K562 (cell line): Measurements from ENCODE around the gene IMMP2L. TPM values are rescaled to one million over a fixed set of nuclear protein-coding genes. Genes with fewer than 3 reads are reported as not detected.

Experiments used
- ATAC-seq: fragments of 200-7000 bp; cut with Tn5 transposase; 3 replicates; pipeline ENCODE4 v1.9.1; 2020; ENCODE audit warnings: moderate library complexity
- BruUV-seq: library from RNA; stranded (reverse); fragments of 400-500 nt; replicated peaks from 2 replicates; lab custom pipeline; 2021; lab: Mats Ljungman, UMichigan
- CTCF ChIA-PET: fragments of 300-600 bp; formaldehyde crosslinking; extraction: SDS; loops from one replicate; lab custom pipeline; 2021; ENCODE audit warnings: low intra/inter-chr PET ratio; lab: Yijun Ruan, JAX
- POLR2A ChIA-PET: fragments of 300-600, 350-650 bp; sonication (Branson Sonifier 250); formaldehyde crosslinking; extraction: SDS; loops from one replicate; lab custom pipeline; 2021; ENCODE audit warnings: antibody characterized with exemption, inconsistent platforms; lab: Yijun Ruan, JAX
- DNase-seq, 4 experiments: peaks; one replicate each; pipeline versions ENCODE4 v3.0.0 to v3.0.0-alpha.2; 2011 to 2018; ENCODE audit warnings: low spot score in 3 of 4, mixed read lengths in 3 of 4; ENCODE audit errors: extremely low read depth in 1 of 4
- FAIRE-seq: peaks from 2 replicates; lab custom pipeline; 2011; peaks lifted over from hg19 to GRCh38; lab: Jason Lieb, UNC
- H2AFZ ChIP-seq: 2 replicates; pipeline ENCODE4 v1.6.0; 2011; ENCODE audit warnings: low read depth, low read length, control low read depth, inconsistent platforms
- H3K27ac ChIP-seq: fragments of 200-600 bp; 3 replicates; pipeline ENCODE4 v1.8.0; 2011; ENCODE audit warnings: low read depth, mild to moderate bottlenecking, control low read depth, inconsistent platforms, low read length, moderate library complexity, mixed read lengths; ENCODE audit errors: extremely low read depth
- H3K27me3 ChIP-seq, 2 experiments: fragments of 300-600 bp in 1 of 2; 2 replicates in 1 of 2; 3 replicates in 1 of 2; pipeline versions ENCODE4 v1.6.0 to v1.8.0; 2011; ENCODE audit warnings: inconsistent platforms in 2 of 2, low read length in 2 of 2, mild to moderate bottlenecking in 1 of 2, mixed read lengths in 1 of 2, moderate library complexity in 1 of 2; ENCODE audit not compliant: control insufficient read depth in 2 of 2, insufficient read depth in 2 of 2
- H3K36me3 ChIP-seq: fragments of 300-600 bp; 3 replicates; pipeline ENCODE4 v1.8.0; 2011; ENCODE audit warnings: mild to moderate bottlenecking, low read length, inconsistent platforms; ENCODE audit not compliant: control insufficient read depth, insufficient read depth
- H3K4me1 ChIP-seq, 2 experiments: fragments of 200-600 bp in 1 of 2; replicated peaks in 1 of 2; 2 replicates in 1 of 2; 3 replicates in 1 of 2; pipeline versions ENCODE4 v1.5.1 to v1.8.0; 2011; ENCODE audit warnings: inconsistent platforms in 2 of 2, low read length in 2 of 2, mild to moderate bottlenecking in 1 of 2, mixed read lengths in 1 of 2, moderate library complexity in 1 of 2; ENCODE audit not compliant: control insufficient read depth in 2 of 2, insufficient read depth in 2 of 2
- H3K4me2 ChIP-seq: 2 replicates; pipeline ENCODE4 v1.6.1; 2011; ENCODE audit warnings: low read length, control low read depth, inconsistent platforms, mixed read lengths; ENCODE audit not compliant: insufficient read depth
- H3K4me3 ChIP-seq: fragments of 200-600 bp; sonication (generic), shearing (Covaris generic); 2 replicates; pipeline ENCODE4 v1.5.1; 2016; ENCODE audit warnings: control low read depth, inconsistent platforms
- H3K79me2 ChIP-seq: fragments of 200-600 bp; 3 replicates; pipeline ENCODE4 v1.8.0; 2011; ENCODE audit warnings: low read length, inconsistent platforms; ENCODE audit not compliant: control insufficient read depth, insufficient read depth
- H3K9ac ChIP-seq, 2 experiments: 2 replicates each; pipeline versions ENCODE4 v1.6.0 to v1.6.1; 2011; ENCODE audit warnings: low read depth in 2 of 2, low read length in 2 of 2, control low read depth in 1 of 2, inconsistent platforms in 1 of 2, mild to moderate bottlenecking in 1 of 2, mixed read lengths in 1 of 2; ENCODE audit not compliant: insufficient read depth in 1 of 2
- H3K9me1 ChIP-seq: one replicate; pipeline ENCODE4 v1.6.0; 2011; ENCODE audit warnings: inconsistent platforms, mild to moderate bottlenecking, low read length, moderate library complexity; ENCODE audit not compliant: control insufficient read depth, insufficient read depth
- H3K9me3 ChIP-seq: replicated peaks from 2 replicates; pipeline ENCODE4 v1.5.1; 2011; ENCODE audit warnings: low read depth, low read length, inconsistent platforms; ENCODE audit not compliant: control insufficient read depth, insufficient read depth
- H4K20me1 ChIP-seq: replicated peaks from 2 replicates; pipeline ENCODE4 v1.6.1; 2011; ENCODE audit warnings: low read length, inconsistent platforms, mixed read lengths; ENCODE audit not compliant: control insufficient read depth, insufficient read depth
- CBFB ChIP-seq: sonication (generic); formaldehyde crosslinking; IDR thresholded peaks from 2 replicates; pipeline ENCODE4 v1.4.0; 2020; ENCODE audit warnings: mild to moderate bottlenecking, missing genetic modification reagents
- FOXJ3 ChIP-seq: sonication (generic); formaldehyde crosslinking; IDR thresholded peaks from 2 replicates; pipeline ENCODE4 v1.4.0; 2020; ENCODE audit warnings: mild to moderate bottlenecking, missing genetic modification reagents
- KHSRP ChIP-seq: fragments of 450-650 bp; IDR thresholded peaks from 2 replicates; pipeline ENCODE4 v1.6.1; 2017
- LCOR ChIP-seq: sonication (generic); formaldehyde crosslinking; IDR thresholded peaks from 2 replicates; pipeline ENCODE4 v1.8.0; 2022; ENCODE audit warnings: mild to moderate bottlenecking, missing genetic modification reagents
- MCM3 ChIP-seq: fragments of 450-650 bp; IDR thresholded peaks from 2 replicates; pipeline ENCODE4 v1.6.1; 2016
- MYBL2 ChIP-seq, 2 experiments: fragments of 450-650 bp in 1 of 2; sonication (generic) in 1 of 2; formaldehyde crosslinking in 1 of 2; IDR thresholded peaks; 2 replicates each; pipeline versions ENCODE4 v1.6.1 to v1.8.1; 2017 to 2022; ENCODE audit warnings: borderline replicate concordance in 1 of 2, inconsistent platforms in 1 of 2, low read depth in 1 of 2, mild to moderate bottlenecking in 1 of 2, missing genetic modification reagents in 1 of 2, moderate library complexity in 1 of 2
- RBM17 ChIP-seq: fragments of 200-400 bp; formaldehyde crosslinking; IDR thresholded peaks from 2 replicates; pipeline ENCODE4 v1.6.1; 2017; ENCODE audit warnings: low read depth, mild to moderate bottlenecking, low read length, borderline replicate concordance
- SMARCC2 ChIP-seq: fragments of 450-650 bp; IDR thresholded peaks from 2 replicates; pipeline ENCODE4 v1.6.1; 2017; ENCODE audit warnings: antibody characterized with exemption, moderate library complexity, mild to moderate bottlenecking, low read depth
- ZFX ChIP-seq: sonication (generic); formaldehyde crosslinking; IDR thresholded peaks from 2 replicates; pipeline ENCODE4 v1.8.0; 2022; ENCODE audit warnings: mild to moderate bottlenecking, missing genetic modification reagents, moderate library complexity
- ZNF324 ChIP-seq: fragments of 250-450 bp; sonication (Bioruptor Pico); IDR thresholded peaks from 2 replicates; pipeline ENCODE4 v1.4.0; 2020; ENCODE audit warnings: mild to moderate bottlenecking
- ZNF584 ChIP-seq: fragments of 200-800 bp; sonication (Bioruptor generic); IDR thresholded peaks from 2 replicates; pipeline ENCODE4 v1.6.1; 2016; ENCODE audit warnings: low read depth, mild to moderate bottlenecking, missing genetic modification characterization, missing compliant biosample characterization
- ZNF76 ChIP-seq: fragments of 250-450 bp; sonication (Bioruptor Pico); IDR thresholded peaks from 2 replicates; pipeline ENCODE4 v1.4.0; 2020; ENCODE audit warnings: mild to moderate bottlenecking, moderate library complexity, borderline replicate concordance
- WGBS: fragments of 100-300 bp; shearing (Covaris generic); methylation state at CpG from one replicate; pipeline ENCODE4 v1.1.6; 2016; ENCODE audit warnings: low coverage, mixed read lengths; ENCODE audit not compliant: insufficient coverage; ENCODE audit errors: missing lambda C conversion rate; 5-methylcytosine and 5-hydroxymethylcytosine counted together
- in situ Hi-C: fragments of 300-500 bp; cut with MboI; formaldehyde crosslinking; loops from 4 replicates; pipeline ENCODE4 v1.15.0; 2018; ENCODE audit warnings: inconsistent platforms, mixed read lengths
- intact Hi-C: fragments of 100-400 bp; cut with micrococcal nuclease; formaldehyde crosslinking; loops from 2 replicates; pipeline ENCODE4 v1.14.2; 2022
- polyA plus RNA-seq, 8 experiments: library from polyadenylated mRNA; depleted of rRNA in 4 of 8; stranded (reverse) in 5 of 8; unstranded in 3 of 8; fragments of >200 nt; fragmentation: Nextera tagmentation in 2 of 8; fragmentation: Illumina TruSeq in 1 of 8; extraction: Ambion mirVana in 2 of 8; extraction: Trizol in 1 of 8; gene quantifications; 2 replicates each; pipeline versions ENCODE4 v1.2.1 to v1.2.3, GENCODE V29; 2011 to 2014; ENCODE audit warnings: inconsistent platforms in 1 of 8, missing spikeins in 1 of 8
- total RNA-seq, 7 experiments: library from RNA; depleted of rRNA in 6 of 7; stranded (reverse); fragments of >200 nt in 6 of 7; fragmentation: Illumina TruSeq in 2 of 7; extraction: Trizol in 2 of 7; gene quantifications; 2 replicates each; pipeline versions ENCODE4 v1.2.1 to v1.2.3, GENCODE V29; 2011 to 2021; ENCODE audit warnings: low replicate concordance in 1 of 7
- TF ChIP-seq, protein P1 (sequence below): IDR thresholded peaks from 2 replicates; pipeline ENCODE4 v1.6.1; 2016; ENCODE audit warnings: missing genetic modification characterization, missing compliant biosample characterization
- TF ChIP-seq, protein P2 (sequence below): fragments of 450-650 bp; conservative IDR thresholded peaks from 2 replicates; pipeline ENCODE4 v1.6.1; 2016; ENCODE audit warnings: missing genetic modification characterization, low read depth, mild to moderate bottlenecking, control low read depth, missing compliant biosample characterization
- TF ChIP-seq, protein P3 (sequence below): fragments of 450-650 bp; IDR thresholded peaks from 2 replicates; pipeline ENCODE4 v1.6.1; 2017; ENCODE audit warnings: antibody characterized with exemption, mild to moderate bottlenecking

The IMMP2L gene
- total and polyA plus RNA-seq, 9 of the 15 experiments (the other 6 are each of a cell fraction or from before 2014, with no cell fraction given) = 29.7 to 116 (median 53.0) TPM

DNA sequence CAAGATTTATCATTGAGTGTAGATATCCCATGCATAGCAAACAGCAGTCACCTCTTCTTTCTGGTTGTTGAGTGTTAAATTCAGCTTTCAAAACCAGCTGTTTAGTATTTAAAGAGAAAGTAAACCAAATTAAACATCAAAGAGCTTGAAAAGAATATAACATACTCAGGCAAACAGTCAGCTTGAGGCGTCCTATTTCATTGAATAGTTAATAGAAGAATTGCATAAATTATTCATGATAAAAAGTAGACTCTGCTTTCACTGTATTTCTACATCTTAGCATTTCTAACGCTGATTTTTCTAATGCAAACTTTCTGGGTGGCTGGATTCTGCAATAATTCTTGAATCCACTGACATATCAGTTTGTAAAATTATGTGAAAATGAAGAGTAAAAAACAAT is 935.9 kb downstream of the IMMP2L start (continued):
- TF ChIP-seq, protein P1, sequence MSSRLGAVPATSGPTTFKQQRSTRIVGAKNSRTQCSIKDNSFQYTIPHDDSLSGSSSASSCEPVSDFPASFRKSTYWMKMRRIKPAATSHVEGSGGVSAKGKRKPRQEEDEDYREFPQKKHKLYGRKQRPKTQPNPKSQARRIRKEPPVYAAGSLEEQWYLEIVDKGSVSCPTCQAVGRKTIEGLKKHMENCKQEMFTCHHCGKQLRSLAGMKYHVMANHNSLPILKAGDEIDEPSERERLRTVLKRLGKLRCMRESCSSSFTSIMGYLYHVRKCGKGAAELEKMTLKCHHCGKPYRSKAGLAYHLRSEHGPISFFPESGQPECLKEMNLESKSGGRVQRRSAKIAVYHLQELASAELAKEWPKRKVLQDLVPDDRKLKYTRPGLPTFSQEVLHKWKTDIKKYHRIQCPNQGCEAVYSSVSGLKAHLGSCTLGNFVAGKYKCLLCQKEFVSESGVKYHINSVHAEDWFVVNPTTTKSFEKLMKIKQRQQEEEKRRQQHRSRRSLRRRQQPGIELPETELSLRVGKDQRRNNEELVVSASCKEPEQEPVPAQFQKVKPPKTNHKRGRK (tag) = no peak
- no peak for TF ChIP-seq CBFB (CRISPR knock-in tag)
- TF ChIP-seq MCM3 = no peak
- TF ChIP-seq, protein P2, sequence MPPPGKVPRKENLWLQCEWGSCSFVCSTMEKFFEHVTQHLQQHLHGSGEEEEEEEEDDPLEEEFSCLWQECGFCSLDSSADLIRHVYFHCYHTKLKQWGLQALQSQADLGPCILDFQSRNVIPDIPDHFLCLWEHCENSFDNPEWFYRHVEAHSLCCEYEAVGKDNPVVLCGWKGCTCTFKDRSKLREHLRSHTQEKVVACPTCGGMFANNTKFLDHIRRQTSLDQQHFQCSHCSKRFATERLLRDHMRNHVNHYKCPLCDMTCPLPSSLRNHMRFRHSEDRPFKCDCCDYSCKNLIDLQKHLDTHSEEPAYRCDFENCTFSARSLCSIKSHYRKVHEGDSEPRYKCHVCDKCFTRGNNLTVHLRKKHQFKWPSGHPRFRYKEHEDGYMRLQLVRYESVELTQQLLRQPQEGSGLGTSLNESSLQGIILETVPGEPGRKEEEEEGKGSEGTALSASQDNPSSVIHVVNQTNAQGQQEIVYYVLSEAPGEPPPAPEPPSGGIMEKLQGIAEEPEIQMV (tag) = no peak
- no peak for TF ChIP-seq ZFX (CRISPR knock-in tag)

DNA sequence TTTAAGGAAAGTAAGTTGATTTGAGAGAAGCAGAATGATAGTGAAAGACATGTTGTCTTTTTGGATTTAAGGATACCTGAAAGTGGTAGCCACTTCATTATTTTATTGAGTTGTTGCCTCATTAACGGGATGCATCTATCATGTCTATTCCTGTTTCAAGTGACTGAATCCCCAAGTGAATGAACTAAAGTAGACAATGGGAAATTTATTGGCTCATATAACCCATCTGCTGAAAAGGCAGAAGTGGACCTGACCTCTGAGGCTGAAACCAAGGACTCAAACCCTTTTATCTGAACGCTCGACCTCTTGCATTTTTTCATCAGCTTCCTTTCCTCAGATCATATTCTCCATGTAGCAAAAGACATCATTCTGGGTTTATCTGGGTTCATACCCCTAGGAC is 937.0 kb downstream of the IMMP2L start:
- intact Hi-C loops = no loop called here
- TF ChIP-seq RBM17 = no peak
- no peak for TF ChIP-seq ZNF76 (CRISPR knock-in tag)
- TF ChIP-seq SMARCC2 = no peak
- TF ChIP-seq FOXJ3 (CRISPR knock-in tag) = no peak
- TF ChIP-seq ZNF584 (CRISPR knock-in tag) = no peak
- TF ChIP-seq, protein P3, sequence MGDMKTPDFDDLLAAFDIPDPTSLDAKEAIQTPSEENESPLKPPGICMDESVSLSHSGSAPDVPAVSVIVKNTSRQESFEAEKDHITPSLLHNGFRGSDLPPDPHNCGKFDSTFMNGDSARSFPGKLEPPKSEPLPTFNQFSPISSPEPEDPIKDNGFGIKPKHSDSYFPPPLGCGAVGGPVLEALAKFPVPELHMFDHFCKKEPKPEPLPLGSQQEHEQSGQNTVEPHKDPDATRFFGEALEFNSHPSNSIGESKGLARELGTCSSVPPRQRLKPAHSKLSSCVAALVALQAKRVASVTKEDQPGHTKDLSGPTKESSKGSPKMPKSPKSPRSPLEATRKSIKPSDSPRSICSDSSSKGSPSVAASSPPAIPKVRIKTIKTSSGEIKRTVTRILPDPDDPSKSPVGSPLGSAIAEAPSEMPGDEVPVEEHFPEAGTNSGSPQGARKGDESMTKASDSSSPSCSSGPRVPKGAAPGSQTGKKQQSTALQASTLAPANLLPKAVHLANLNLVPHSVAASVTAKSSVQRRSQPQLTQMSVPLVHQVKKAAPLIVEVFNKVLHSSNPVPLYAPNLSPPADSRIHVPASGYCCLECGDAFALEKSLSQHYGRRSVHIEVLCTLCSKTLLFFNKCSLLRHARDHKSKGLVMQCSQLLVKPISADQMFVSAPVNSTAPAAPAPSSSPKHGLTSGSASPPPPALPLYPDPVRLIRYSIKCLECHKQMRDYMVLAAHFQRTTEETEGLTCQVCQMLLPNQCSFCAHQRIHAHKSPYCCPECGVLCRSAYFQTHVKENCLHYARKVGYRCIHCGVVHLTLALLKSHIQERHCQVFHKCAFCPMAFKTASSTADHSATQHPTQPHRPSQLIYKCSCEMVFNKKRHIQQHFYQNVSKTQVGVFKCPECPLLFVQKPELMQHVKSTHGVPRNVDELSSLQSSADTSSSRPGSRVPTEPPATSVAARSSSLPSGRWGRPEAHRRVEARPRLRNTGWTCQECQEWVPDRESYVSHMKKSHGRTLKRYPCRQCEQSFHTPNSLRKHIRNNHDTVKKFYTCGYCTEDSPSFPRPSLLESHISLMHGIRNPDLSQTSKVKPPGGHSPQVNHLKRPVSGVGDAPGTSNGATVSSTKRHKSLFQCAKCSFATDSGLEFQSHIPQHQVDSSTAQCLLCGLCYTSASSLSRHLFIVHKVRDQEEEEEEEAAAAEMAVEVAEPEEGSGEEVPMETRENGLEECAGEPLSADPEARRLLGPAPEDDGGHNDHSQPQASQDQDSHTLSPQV = no peak
- TF ChIP-seq LCOR = no peak
- no peak for TF ChIP-seq KHSRP
- no peak for TF ChIP-seq ZNF324 (CRISPR knock-in tag)
- no peak for TF ChIP-seq MYBL2 (IDR thresholded peaks at IDR 0.05; ENCODE audit: low read depth)
- TF ChIP-seq MYBL2 (CRISPR knock-in tag; IDR thresholded peaks at IDR 0.05; ENCODE audit: borderline replicate concordance) = no peak

More for the DNA sequence above, 937.0 kb downstream of the IMMP2L start:
- POLR2A ChIA-PET = interaction anchor here (0.9 kb wide), 1 partner anchor 16 kb away, joined by 4 read pairs; no protein-coding TSS in a partner anchor
- DNase-seq (no peak), FAIRE-seq (no peak), ATAC-seq (no peak)
- no peaks in the 10 kb centered on the region for H3K36me3 ChIP-seq
- 0% methylated on average over 3 of the region's 3 CpGs for WGBS
- no peak overlapping the region for H2AFZ ChIP-seq
- CTCF ChIA-PET = no interaction called here
- H3K4me2 ChIP-seq = no peak overlapping the region
- no peak overlapping the region for H3K27ac ChIP-seq
- in situ Hi-C loops = no loop called here
- H3K4me3 ChIP-seq = no peak overlapping the region
- BruUV-seq = no TSS peak
- H3K27me3 ChIP-seq = 0 out of 5 replicates have a peak, but pooled peaks cover 0 to 2% of the 10 kb centered on the region in 2 experiments
- no peaks in the 10 kb centered on the region for H3K9me3 ChIP-seq
- H3K9me1 ChIP-seq = no peaks in the 10 kb centered on the region
- H3K4me1 ChIP-seq = no peaks in the 10 kb centered on the region
- H3K79me2 ChIP-seq = no peaks in the 10 kb centered on the region
- no peaks in the 10 kb centered on the region for H4K20me1 ChIP-seq
- no peak overlapping the region for H3K9ac ChIP-seq
